IMR-90 (cell line): Measurements from ENCODE around the gene SLC25A31. TPM values are rescaled to one million over a fixed set of nuclear protein-coding genes. Genes with fewer than 3 reads are reported as not detected.

ENCODE experiments used
- ATAC-seq: fragments of 200-7000 bp; cut with Tn5 transposase; 2 replicates; pipeline ENCODE4 v1.9.1; 2020; ENCODE audit warnings: low read depth, mild to moderate bottlenecking, moderate library complexity
- BruUV-seq: library from RNA; stranded (reverse); fragments of 400-500 nt; replicated peaks from 2 replicates; lab custom pipeline; 2021; lab: Mats Ljungman, UMichigan
- CTCF ChIA-PET: fragments of 300-600 bp; formaldehyde crosslinking; extraction: SDS; loops from one replicate; lab custom pipeline; 2021; ENCODE audit warnings: antibody characterized with exemption; lab: Yijun Ruan, JAX
- POLR2A ChIA-PET: fragments of 300-600 bp; sonication (Branson Sonifier 250); formaldehyde crosslinking; loops from one replicate; lab custom pipeline; 2022; ENCODE audit warnings: antibody characterized with exemption; ENCODE audit not compliant: unreplicated experiment; lab: Charles Lee
- DNase-seq: peaks from one replicate; pipeline ENCODE4 v3.0.0; 2013
- H2AFZ ChIP-seq: replicated peaks from 2 replicates; pipeline ENCODE3; 2013; ENCODE audit warnings: low read length, mild to moderate bottlenecking; ENCODE audit not compliant: poor library complexity
- H2AK5ac ChIP-seq: 2 replicates; pipeline ENCODE4 v1.6.1; 2013; ENCODE audit warnings: low read depth, low read length, inconsistent platforms
- H2AK9ac ChIP-seq: replicated peaks from 2 replicates; pipeline ENCODE3; 2013; ENCODE audit warnings: mild to moderate bottlenecking, low read depth, low read length, moderate library complexity; ENCODE audit not compliant: poor library complexity
- H2BK120ac ChIP-seq: 2 replicates; pipeline ENCODE4 v1.6.1; 2013; ENCODE audit warnings: low read depth, low read length, inconsistent platforms
- H2BK15ac ChIP-seq: 3 replicates; pipeline ENCODE4 v1.6.1; 2013; ENCODE audit warnings: low read depth, low read length, inconsistent platforms
- H2BK20ac ChIP-seq: 2 replicates; pipeline ENCODE4 v1.6.1; 2013; ENCODE audit warnings: low read depth, mild to moderate bottlenecking, inconsistent platforms, low read length, moderate library complexity
- H2BK5ac ChIP-seq: 2 replicates; pipeline ENCODE4 v1.6.1; 2013; ENCODE audit warnings: mild to moderate bottlenecking, low read depth, low read length, inconsistent platforms; ENCODE audit not compliant: poor library complexity, severe bottlenecking
- H3K14ac ChIP-seq: replicated peaks from 2 replicates; pipeline ENCODE4 v1.6.1; 2013; ENCODE audit warnings: low read depth, low read length, inconsistent platforms
- H3K18ac ChIP-seq: 2 replicates; pipeline ENCODE4 v1.6.1; 2013; ENCODE audit warnings: low read depth, low read length, control low read depth
- H3K23ac ChIP-seq: 2 replicates; pipeline ENCODE4 v1.6.1; 2013; ENCODE audit warnings: low read depth, low read length, inconsistent platforms
- H3K27ac ChIP-seq: 2 replicates; pipeline ENCODE4 v1.5.1; 2013; ENCODE audit warnings: mild to moderate bottlenecking, control low read depth, low read length; ENCODE audit not compliant: insufficient read depth
- H3K27me3 ChIP-seq: 2 replicates; pipeline ENCODE4 v1.6.1; 2013; ENCODE audit warnings: low read length; ENCODE audit not compliant: control insufficient read depth, insufficient read depth
- H3K36me3 ChIP-seq: 2 replicates; pipeline ENCODE4 v1.6.1; 2013; ENCODE audit warnings: low read length, mixed read lengths; ENCODE audit not compliant: control insufficient read depth, insufficient read depth
- H3K4ac ChIP-seq: 2 replicates; pipeline ENCODE4 v1.6.1; 2013; ENCODE audit warnings: low read depth, low read length, inconsistent platforms
- H3K4me1 ChIP-seq: 2 replicates; pipeline ENCODE4 v1.6.1; 2013; ENCODE audit warnings: low read length, mixed read lengths; ENCODE audit not compliant: control insufficient read depth, insufficient read depth
- H3K4me2 ChIP-seq: 2 replicates; pipeline ENCODE4 v1.6.1; 2013; ENCODE audit warnings: low read depth, mild to moderate bottlenecking, control low read depth, low read length, moderate library complexity
- H3K4me3 ChIP-seq: 2 replicates; pipeline ENCODE4 v1.5.1; 2013; ENCODE audit warnings: low read depth, mild to moderate bottlenecking, control low read depth, low read length, moderate library complexity; ENCODE audit not compliant: insufficient read depth
- H3K56ac ChIP-seq: 2 replicates; pipeline ENCODE4 v1.6.1; 2013; ENCODE audit warnings: low read length, inconsistent platforms; ENCODE audit not compliant: insufficient read depth; ENCODE audit errors: extremely low read depth
- H3K79me1 ChIP-seq, 2 experiments: 2 replicates each; pipeline ENCODE4 v1.6.1; 2013; ENCODE audit warnings: low read length in 2 of 2, inconsistent platforms in 1 of 2, low read depth in 1 of 2
- H3K9ac ChIP-seq: 2 replicates; pipeline ENCODE4 v1.6.1; 2013; ENCODE audit warnings: low read depth, low read length, control low read depth
- H3K9me1 ChIP-seq: 2 replicates; pipeline ENCODE4 v1.6.1; 2013; ENCODE audit warnings: low read length, inconsistent platforms; ENCODE audit not compliant: insufficient read depth
- H3K9me3 ChIP-seq: 2 replicates; pipeline ENCODE4 v1.6.1; 2013; ENCODE audit warnings: low read length; ENCODE audit not compliant: control insufficient read depth, insufficient read depth
- H4K20me1 ChIP-seq: 2 replicates; pipeline ENCODE4 v1.6.1; 2013; ENCODE audit warnings: low read length, inconsistent platforms; ENCODE audit not compliant: insufficient read depth
- H4K5ac ChIP-seq: 2 replicates; pipeline ENCODE4 v1.6.1; 2013; ENCODE audit warnings: mild to moderate bottlenecking, low read depth, low read length, control low read depth
- H4K8ac ChIP-seq, 2 experiments: 2 replicates each; pipeline ENCODE4 v1.6.1; 2013; ENCODE audit warnings: low read depth in 2 of 2, low read length in 2 of 2, control low read depth in 1 of 2, inconsistent platforms in 1 of 2
- H4K91ac ChIP-seq: 2 replicates; pipeline ENCODE4 v1.6.1; 2013; ENCODE audit warnings: low read depth, low read length, inconsistent platforms; ENCODE audit not compliant: insufficient read depth
- CHD1 ChIP-seq: IDR thresholded peaks from 2 replicates; pipeline ENCODE4 v1.6.1; 2012; ENCODE audit warnings: low read depth, low read length, improper control_type of control experiment
- FOS ChIP-seq: fragments of 150-350 bp; IDR thresholded peaks from 2 replicates; pipeline ENCODE4 v1.6.1; 2016; ENCODE audit warnings: low read depth, low read length
- MAFK ChIP-seq: IDR thresholded peaks from 2 replicates; pipeline ENCODE4 v1.6.1; 2012; ENCODE audit warnings: low read depth, low read length, improper control_type of control experiment
- MAZ ChIP-seq: IDR thresholded peaks from 2 replicates; pipeline ENCODE4 v1.6.1; 2012; ENCODE audit warnings: low read depth, mild to moderate bottlenecking, low read length, improper control_type of control experiment, moderate library complexity, borderline replicate concordance
- MXI1 ChIP-seq: IDR thresholded peaks from 2 replicates; pipeline ENCODE4 v1.6.1; 2012; ENCODE audit warnings: low read depth, mild to moderate bottlenecking, low read length, moderate library complexity, borderline replicate concordance
- NFE2L2 ChIP-seq: fragments of 150-350 bp; IDR thresholded peaks from 2 replicates; pipeline ENCODE4 v1.6.1; 2016; ENCODE audit warnings: low read depth, mild to moderate bottlenecking, low read length
- POLR2A ChIP-seq: IDR thresholded peaks from 2 replicates; pipeline ENCODE4 v1.6.1; 2012; ENCODE audit warnings: mild to moderate bottlenecking, low read depth, low read length
- RCOR1 ChIP-seq: IDR thresholded peaks from 2 replicates; pipeline ENCODE4 v1.6.1; 2012; ENCODE audit warnings: mild to moderate bottlenecking, low read length, improper control_type of control experiment; ENCODE audit not compliant: insufficient replicate concordance
- RFX5 ChIP-seq: IDR thresholded peaks from 2 replicates; pipeline ENCODE4 v1.8.0; 2012; ENCODE audit warnings: low read depth, mild to moderate bottlenecking, low read length, moderate library complexity
- WGBS, 2 experiments: methylation state at CpG; one replicate each; pipeline versions ENCODE4 v1.1.5 to v1.1.7; 2013; ENCODE audit warnings: missing lambda C conversion rate in 2 of 2; ENCODE audit not compliant: insufficient read length in 1 of 2; ENCODE audit errors: extremely low coverage in 2 of 2; 5-methylcytosine and 5-hydroxymethylcytosine counted together
- dilution Hi-C: fragments of 300-500 bp; cut with HindIII; formaldehyde crosslinking; loops from one replicate; pipeline ENCODE4 v1.14.3; 2018; ENCODE audit warnings: low sequenced_read_pairs; ENCODE audit not compliant: unreplicated experiment
- in situ Hi-C: fragments of 300-500 bp; cut with MboI; formaldehyde crosslinking; loops from 3 replicates; pipeline ENCODE4 v1.14.3; 2019; ENCODE audit warnings: low sequenced_read_pairs, inconsistent platforms, mixed read lengths
- intact Hi-C: fragments of 100-400 bp; cut with micrococcal nuclease; formaldehyde crosslinking; loops from 2 replicates; pipeline ENCODE4 v1.10.0; 2022
- polyA plus RNA-seq, 3 experiments: library from polyadenylated mRNA; depleted of rRNA; stranded (reverse); fragments of >200 nt; gene quantifications; 2 replicates each; pipeline ENCODE4 v1.2.3, GENCODE V29; 2012; ENCODE audit warnings: low replicate concordance in 1 of 3
- total RNA-seq: library from RNA; depleted of rRNA; stranded (reverse); fragments of >200 nt; gene quantifications from 2 replicates; pipeline ENCODE4 v1.2.3, GENCODE V29; 2012
- TF ChIP-seq, protein P1 (sequence below): conservative IDR thresholded peaks from 2 replicates; pipeline ENCODE4 v1.5.1; 2012; ENCODE audit warnings: mild to moderate bottlenecking, low read depth, low read length, improper control_type of control experiment
- TF ChIP-seq, protein P2 (sequence below): fragments of 150-350 bp; IDR thresholded peaks from 2 replicates; pipeline ENCODE4 v1.6.1; 2016; ENCODE audit warnings: low read depth, mild to moderate bottlenecking, low read length, moderate library complexity, borderline replicate concordance

The SLC25A31 gene
- total and polyA plus RNA-seq, 2 of the 4 experiments (the other 2 are of a cell fraction) = not detected

DNA sequence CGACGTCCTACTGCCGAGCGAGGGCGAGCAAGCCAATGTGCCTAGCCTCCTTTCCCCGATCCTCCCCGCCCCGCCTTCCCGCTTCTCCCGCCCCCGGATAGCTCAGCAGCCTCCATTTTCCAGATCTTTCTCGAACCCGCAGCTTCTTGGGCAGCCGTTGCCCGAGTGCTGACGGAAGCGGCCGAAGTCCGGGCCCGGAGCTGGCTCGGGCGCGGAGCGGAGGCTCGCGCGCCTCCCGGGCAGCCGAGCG is 51.8 kb downstream of the SLC25A31 start:
- dilution Hi-C loops (no loop called here), in situ Hi-C loops (no loop called here), intact Hi-C loops (loop anchor here (2.0 to 10.0 kb wide), 3 partner anchors 100 to 279 kb away; partner anchors contain the start of genes ABHD18, LARP1B, MFSD8 and PLK4)
- BruUV-seq = no TSS peak
- Histone ChIP-seq H3K4ac (peak overlapping the region; percentile 12; the same call in 1 of the 2 replicates), H2BK20ac (no peak overlapping the region), H4K5ac (no peak overlapping the region; the same call in 1 of the 2 replicates), H2AK5ac (no peak overlapping the region), H3K4me2 (peak overlapping the region; percentile 57), H3K9me1 (0 out of 2 replicates have a peak, but pooled peaks cover 3% of the 10 kb centered on the region), H4K20me1 (no peaks in the 10 kb centered on the region), H2AFZ (peak overlapping the region; percentile 97), H3K36me3 (no peaks in the 10 kb centered on the region), H2BK5ac (no peak overlapping the region), H3K27ac (peak overlapping the region; percentile 48), H2BK120ac (0 out of 2 replicates have a peak overlapping the region, but pooled peaks have one; percentile 7), H3K4me3 (peak overlapping the region; percentile 79), H3K23ac (no peak overlapping the region), H3K9ac (peak overlapping the region; percentile 56), H2AK9ac (peak overlapping the region; percentile 71), H3K27me3 (no peaks in the 10 kb centered on the region; the same call in 1 of the 2 replicates), H3K4me1 (no peaks in the 10 kb centered on the region), H3K14ac (0 out of 2 replicates have a peak overlapping the region, but pooled peaks have one; percentile 53), H3K79me1 (no peaks in the 10 kb centered on the region; a peak in 1 of 4 replicates), H4K91ac (peak overlapping the region; percentile 2; the same call in 1 of the 2 replicates), H3K18ac (peak overlapping the region; percentile 8; the same call in 1 of the 2 replicates), H3K9me3 (no peaks in the 10 kb centered on the region), H3K56ac (no peak overlapping the region), H4K8ac (peak overlapping the region in 1 of 2 experiments; percentile 81; a peak in 3 of 4 replicates), H2BK15ac (no peak overlapping the region)
- TF ChIP-seq MAFK (no peak), MAZ (no peak), POLR2A (no peak; the same call in 1 of the 2 replicates), RFX5 (no peak), NFE2L2 (no peak), RCOR1 (no peak), MXI1 (no peak), FOS (no peak), CHD1 (no peak)
- TF ChIP-seq, protein P1, sequence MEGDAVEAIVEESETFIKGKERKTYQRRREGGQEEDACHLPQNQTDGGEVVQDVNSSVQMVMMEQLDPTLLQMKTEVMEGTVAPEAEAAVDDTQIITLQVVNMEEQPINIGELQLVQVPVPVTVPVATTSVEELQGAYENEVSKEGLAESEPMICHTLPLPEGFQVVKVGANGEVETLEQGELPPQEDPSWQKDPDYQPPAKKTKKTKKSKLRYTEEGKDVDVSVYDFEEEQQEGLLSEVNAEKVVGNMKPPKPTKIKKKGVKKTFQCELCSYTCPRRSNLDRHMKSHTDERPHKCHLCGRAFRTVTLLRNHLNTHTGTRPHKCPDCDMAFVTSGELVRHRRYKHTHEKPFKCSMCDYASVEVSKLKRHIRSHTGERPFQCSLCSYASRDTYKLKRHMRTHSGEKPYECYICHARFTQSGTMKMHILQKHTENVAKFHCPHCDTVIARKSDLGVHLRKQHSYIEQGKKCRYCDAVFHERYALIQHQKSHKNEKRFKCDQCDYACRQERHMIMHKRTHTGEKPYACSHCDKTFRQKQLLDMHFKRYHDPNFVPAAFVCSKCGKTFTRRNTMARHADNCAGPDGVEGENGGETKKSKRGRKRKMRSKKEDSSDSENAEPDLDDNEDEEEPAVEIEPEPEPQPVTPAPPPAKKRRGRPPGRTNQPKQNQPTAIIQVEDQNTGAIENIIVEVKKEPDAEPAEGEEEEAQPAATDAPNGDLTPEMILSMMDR = no peak
- TF ChIP-seq, protein P2, sequence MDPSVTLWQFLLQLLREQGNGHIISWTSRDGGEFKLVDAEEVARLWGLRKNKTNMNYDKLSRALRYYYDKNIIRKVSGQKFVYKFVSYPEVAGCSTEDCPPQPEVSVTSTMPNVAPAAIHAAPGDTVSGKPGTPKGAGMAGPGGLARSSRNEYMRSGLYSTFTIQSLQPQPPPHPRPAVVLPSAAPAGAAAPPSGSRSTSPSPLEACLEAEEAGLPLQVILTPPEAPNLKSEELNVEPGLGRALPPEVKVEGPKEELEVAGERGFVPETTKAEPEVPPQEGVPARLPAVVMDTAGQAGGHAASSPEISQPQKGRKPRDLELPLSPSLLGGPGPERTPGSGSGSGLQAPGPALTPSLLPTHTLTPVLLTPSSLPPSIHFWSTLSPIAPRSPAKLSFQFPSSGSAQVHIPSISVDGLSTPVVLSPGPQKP = no peak
- POLR2A ChIA-PET = interaction anchor here (0.6 kb wide), 2 partner anchors 279 to 300 kb away, joined by 4 to 21 read pairs; partner anchors contain the start of gene LARP1B
- CTCF ChIA-PET = no interaction called here
- peak; percentile 95 for ATAC-seq
- peak; percentile 81 for DNase-seq
- 0% methylated on average over 19 of the region's 30 CpGs; no CpG with 5 or more reads in 1 of the 2 experiments for WGBS, 2 experiments
